Fibroblast of gingiva (primary cell): ENCODE data around the gene CHTOP.
"Not testable (repeated sequence)": the region's sequence is repeated elsewhere in the genome, so short reads cannot be mapped to it uniquely, and the experiment has no call there.

Experiments used
- DNase-seq: peaks from one replicate; pipeline ENCODE4 v3.0.0-alpha.2; 2011; ENCODE audit warnings: low read depth

CHTOP gene

DNA sequence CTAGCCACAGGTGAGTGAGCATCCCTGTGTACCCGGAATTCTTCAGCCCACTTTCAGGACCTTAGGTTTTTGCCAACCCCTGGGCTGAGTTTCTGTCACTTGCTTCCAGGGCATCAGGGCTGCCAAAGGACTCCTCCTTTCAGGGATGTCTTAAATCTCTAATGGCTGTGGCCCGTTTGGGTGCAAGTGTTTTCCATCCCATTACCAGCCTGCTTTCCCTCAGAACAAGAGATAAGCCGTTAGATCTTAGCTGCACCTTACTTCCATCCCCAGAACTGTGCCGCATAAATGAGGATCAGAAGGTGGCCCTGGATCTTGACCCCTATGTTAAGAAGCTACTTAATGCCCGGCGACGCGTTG lies 25.3 kb downstream of the CHTOP start:
- DNase-seq: no peak

DNA sequence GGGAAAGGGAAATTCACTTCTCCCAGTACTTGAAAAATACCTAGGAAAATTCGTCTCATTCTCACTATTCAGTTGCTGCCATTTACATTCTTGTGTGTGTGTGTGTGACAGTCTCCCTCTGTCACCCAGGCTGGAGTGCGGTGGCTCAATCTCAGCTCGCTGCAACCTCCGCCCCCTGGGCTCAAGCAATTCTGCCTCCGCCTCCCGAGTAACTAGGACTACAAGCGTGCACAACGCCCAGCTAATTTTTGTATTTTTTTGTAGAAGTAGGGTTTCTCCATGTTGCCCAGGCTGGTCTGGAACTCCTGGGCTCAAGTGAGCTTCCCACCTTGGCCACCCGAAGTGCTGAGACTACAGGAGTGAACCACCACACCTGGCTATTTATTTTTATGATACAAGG lies 25.8 kb downstream of the CHTOP start:
- no peak for DNase-seq

DNA sequence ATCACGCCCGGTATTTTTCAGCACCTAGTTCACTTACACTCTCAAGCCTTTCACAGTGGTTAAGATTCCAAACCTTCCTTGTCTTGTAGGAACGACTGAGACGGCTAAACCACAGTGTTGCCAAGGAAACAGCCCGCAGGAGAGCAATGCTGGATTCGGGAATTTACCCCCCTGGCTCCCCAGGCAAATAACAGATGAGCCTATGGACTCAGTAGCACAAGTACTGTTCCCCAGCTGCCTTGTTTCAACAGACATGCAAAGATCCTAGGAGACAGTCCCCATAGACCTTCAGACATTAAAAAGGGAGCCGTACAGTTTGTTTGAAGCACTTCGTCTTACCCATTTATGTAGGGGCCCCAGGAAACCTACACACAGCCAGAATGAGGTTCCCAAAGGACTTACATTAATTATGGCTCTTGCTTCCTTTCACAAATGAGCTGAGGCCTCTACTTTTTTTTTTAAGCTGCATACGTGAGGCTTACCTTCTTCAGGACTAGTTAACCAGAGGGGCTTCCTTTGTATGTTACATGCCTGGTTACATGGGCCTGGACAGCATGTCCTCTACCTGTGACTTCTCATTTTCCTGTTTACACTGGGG lies 27.3 kb downstream of the CHTOP start:
- DNase-seq: no peak

DNA sequence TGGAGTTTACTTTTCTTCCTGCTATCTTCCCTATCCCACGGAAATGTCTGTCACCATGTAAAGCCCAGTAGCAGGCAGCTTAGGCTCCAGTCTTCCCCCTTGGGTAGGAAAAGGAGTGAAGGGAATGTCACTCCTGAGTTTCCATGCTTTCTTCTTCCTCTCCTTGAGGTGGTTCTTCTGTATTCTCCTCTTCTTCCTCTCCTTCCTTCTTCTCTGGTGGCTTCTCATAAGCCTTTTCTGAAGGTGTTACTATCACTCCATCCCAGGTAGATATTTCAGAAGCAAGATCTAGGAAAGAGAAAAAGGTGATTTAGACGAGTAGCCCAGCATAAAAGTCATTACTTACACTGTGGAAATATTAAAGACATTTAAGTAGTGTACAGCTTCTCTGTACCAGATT lies 28.4 kb downstream of the CHTOP start:
- no peak for DNase-seq

DNA sequence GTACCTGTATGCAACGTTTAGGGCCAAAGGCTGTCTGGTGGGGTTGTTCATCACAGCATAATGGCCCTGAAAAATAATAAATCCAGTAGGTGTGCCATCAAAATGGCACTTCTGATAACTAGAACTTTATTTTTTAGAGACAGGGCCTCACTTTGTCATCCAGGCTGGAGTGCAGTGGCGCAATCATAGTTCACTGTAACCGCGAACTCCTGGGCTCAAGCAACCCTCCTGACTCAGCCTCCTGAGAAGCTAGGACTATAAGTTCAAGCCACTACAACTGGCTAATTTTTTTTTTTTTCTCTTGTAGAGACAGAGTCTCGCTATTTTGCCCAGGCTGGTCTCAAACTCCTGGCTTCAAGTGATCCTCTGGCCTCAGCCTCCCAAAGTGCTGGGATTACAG lies 29.3 kb downstream of the CHTOP start:
- DNase-seq: peak; percentile 51

DNA sequence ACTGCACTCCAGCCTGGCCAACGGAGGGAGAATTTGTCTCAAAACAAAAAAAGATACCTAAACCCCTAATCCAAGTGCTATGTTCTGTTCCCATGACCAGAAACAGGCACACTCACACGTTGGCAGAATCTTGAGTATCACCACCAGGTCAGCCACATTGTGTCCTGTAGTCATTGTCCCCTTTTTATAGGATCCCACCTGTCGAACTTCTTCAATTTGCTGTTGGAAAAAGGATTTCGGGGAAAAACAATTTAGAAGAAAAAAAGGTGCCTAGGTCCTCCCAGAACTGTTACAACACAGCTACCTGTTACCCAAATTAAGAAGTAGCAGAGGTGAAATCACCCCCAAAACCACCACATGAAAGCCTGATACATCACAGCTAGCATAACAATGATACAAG lies 33.6 kb downstream of the CHTOP start:
- DNase-seq: no peak

DNA sequence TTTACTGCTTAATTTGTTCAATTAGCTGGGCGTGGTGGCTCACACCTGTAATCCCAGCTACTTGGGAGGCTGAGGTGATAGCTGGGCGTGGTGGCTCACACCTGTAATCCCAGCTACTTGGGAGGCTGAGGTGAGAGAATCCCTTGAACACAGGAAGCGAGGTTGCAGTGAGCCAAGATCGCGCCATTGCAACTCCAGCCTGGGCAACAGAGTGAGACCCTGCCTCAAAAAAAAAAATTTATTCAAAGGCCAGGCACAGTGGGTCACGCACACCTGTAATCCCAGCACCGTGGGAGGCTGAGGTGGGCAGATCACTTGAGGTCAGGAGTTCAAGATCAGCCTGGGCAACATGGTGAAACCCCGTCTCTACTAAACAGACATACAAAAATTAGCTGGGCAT lies 34.8 kb downstream of the CHTOP start:
- DNase-seq: not testable (repeated sequence)

DNA sequence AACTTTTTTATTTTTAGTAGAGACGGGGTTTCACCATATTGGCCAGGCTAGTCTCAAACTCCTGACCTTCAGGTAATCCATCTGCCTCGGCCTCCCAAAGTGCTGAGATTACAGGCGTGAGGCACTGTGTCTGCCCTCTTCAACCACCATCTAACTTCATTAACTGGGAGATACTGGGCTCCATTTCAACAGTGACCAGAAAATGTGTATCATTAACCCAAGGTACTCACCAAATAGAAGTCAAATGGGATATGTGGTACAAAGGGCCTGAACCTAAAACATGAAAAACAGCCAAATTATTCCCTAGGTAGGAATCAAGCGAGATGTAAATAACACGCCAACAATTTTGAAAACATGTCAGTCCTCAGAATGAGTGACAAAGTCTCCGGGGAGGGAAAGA lies 35.7 kb downstream of the CHTOP start:
- no peak for DNase-seq

DNA sequence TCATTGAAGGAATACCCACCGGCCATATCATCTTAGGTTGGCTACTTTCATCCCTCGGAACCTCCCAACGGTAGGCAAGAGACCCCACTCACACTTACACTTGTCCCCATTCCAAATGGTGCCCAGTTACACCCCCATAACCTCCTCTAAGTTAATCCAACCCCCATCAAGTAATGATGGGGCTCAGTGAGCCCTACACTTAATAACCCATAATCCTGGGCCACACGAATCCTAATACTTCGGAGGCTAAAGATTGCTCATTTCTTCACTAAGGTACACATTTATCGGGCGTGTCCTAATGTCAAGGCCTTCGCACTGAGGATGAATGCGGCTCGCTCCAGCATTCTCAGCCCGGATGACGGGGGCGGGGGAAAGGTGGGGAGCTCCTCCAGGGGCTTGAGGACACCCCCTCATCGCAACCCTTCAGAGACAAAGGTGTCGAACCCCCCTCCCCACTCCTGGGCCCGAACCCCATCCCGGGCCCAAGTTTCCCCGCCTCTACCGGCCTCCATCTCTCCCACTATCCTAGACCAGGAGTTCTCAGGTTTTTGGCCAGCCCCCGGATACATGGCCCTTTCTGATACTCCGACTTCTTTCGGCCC lies 36.5 kb downstream of the CHTOP start:
- no peak for DNase-seq

DNA sequence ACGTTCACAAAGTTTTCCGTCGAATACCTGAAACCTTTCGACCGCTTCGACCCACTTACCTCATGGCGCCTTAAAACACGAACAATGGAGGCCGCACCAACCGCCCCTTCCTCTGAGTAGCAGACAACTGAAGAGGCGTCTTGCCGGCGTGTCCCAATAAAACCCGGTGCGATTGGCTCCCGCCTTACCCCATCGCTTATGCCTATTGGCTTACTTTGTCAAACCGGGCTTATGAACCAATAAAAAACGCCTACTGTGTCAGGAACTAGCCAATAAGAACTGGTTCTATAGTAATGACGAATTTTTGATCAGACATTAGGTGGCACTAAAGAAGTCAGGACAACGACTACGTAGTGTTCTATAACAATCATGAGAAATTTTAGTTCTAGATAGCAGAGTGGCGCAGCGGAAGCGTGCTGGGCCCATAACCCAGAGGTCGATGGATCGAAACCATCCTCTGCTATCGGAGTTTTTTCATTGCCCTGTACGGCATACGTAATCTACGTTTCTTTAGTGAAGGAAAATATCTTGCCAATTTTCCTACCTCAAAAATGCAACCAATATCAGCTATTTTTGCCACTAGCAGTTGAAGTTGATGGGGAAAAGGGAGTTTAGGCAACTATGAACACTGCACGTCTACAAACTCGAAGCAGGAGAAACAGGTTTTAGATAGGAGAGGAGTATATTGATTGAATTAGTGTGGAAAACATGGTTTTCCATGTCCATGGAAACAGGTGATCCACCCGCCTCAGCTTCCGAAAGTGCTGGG lies 37.2 kb downstream of the CHTOP start, which contains the start of gene ILF2:
TSS of gene ILF2 (minus strand) at position 135 of the 769 bp plus-strand sequence. CDS start at position 64, 71 bp downstream.
- DNase-seq: peak; percentile 100

DNA sequence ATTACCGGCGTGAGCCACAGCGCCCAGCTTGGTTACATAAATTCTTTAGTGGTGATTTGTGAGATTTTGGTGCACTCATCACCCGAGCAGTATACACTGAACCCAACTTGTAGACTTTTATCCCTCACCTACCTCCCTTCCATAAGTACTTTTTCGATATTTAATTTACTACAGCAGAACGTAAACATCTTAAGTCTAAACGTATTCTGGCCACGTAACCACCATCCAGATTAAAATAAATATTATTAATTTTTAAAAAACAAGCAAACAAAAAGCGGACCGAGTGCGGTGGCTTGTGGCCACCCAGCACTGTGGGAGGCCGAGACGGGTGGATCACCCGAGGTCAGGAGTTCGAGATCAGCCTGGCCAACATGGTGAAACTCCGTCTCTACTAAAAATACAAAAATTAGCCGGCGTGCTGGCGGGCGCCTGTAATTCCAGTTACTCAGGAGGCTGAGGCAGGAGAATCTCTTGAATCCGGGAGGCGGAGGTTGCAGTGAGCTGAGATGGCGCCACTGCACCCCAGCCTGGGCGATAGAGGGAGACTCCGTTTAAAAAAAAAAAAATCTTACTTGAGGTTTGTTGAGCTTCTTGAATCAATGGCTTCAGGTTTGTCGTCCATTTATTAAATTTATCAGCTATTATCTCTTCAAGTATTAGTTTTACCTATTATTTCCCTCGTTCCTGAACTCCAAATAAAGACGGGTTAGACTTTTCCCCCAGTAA lies 37.9 kb downstream of the CHTOP start:
- not testable (repeated sequence) for DNase-seq

DNA sequence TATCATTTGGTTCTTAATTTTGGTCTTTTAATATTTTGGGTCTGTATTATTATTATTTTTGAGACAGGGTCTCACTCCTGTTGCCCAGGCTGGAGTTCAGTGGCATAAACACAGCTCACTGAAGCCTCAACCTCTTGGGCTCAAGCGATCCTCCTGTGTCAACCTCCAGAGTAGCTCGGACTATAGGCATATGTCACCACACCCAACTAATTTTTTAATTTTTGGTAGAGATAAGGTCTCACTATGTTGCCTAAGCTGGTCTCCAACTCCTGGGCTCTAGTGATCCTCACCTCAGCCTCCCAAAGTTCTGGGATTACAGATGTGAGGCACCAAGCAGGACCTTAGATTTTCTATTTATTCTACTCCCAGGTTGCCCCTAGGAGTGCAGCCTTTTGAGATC lies 39.6 kb downstream of the CHTOP start:
- no peak for DNase-seq

DNA sequence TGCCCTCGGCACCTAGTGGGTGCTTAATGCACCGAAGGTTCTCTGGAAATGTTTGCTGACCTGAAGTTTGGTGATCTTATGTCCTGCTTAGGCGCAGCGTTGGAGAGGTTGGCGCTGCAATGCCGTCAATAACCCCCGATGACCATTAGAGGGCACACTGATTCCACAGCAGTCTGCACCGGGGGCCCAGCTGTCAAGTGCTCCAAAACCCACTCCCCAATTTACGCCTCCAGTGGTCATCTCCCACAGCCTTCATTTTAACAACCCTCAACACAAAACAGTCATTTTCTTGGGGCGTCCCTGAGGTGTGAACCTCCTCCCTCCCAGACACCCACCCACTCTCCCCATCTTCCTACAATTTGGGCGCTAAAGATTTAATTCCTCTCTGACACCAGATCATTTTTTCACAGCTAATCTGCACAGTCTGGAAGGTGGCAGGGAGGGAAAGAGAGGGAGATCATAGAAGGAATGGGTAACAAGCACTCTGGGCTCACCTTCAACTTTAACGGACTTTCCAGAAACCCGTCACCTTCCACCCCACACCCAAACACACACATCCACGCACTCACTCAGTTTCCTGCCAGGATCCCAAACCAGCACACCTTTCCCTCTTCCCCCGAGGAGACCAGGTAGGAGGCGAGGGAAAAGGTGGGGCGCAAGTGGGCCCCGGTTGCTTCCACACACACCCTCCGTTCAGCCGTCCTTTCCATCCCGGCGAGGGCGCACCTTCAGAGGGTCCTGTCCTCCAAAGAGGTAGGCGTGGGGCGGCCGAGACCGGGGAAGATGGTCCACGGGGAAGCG lies 44.1 kb downstream of the CHTOP start:
- peak; percentile 37 for DNase-seq

DNA sequence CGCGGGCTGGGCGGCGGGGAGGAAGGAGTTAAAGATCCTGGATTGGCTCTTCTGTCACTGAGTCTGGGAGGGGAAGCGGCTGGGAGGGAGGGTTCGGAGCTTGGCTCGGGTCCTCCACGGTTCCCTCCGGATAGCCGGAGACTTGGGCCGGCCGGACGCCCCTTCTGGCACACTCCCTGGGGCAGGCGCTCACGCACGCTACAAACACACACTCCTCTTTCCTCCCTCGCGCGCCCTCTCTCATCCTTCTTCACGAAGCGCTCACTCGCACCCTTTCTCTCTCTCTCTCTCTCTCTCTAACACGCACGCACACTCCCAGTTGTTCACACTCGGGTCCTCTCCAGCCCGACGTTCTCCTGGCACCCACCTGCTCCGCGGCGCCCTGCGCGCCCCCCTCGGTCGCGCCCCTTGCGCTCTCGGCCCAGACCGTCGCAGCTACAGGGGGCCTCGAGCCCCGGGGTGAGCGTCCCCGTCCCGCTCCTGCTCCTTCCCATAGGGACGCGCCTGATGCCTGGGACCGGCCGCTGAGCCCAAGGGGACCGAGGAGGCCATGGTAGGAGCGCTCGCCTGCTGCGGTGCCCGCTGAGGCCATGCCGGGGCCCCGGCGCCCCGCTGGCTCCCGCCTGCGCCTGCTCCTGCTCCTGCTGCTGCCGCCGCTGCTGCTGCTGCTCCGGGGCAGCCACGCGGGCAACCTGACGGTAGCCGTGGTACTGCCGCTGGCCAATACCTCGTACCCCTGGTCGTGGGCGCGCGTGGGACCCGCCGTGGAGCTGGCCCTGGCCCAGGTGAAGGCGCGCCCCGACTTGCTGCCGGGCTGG lies 44.9 kb downstream of the CHTOP start, which contains the start of gene NPR1:
TSS of gene NPR1 (plus strand) at position 170 of the 818 bp plus-strand sequence. CDS start at position 591, 421 bp downstream.
- peak; percentile 15 for DNase-seq

DNA sequence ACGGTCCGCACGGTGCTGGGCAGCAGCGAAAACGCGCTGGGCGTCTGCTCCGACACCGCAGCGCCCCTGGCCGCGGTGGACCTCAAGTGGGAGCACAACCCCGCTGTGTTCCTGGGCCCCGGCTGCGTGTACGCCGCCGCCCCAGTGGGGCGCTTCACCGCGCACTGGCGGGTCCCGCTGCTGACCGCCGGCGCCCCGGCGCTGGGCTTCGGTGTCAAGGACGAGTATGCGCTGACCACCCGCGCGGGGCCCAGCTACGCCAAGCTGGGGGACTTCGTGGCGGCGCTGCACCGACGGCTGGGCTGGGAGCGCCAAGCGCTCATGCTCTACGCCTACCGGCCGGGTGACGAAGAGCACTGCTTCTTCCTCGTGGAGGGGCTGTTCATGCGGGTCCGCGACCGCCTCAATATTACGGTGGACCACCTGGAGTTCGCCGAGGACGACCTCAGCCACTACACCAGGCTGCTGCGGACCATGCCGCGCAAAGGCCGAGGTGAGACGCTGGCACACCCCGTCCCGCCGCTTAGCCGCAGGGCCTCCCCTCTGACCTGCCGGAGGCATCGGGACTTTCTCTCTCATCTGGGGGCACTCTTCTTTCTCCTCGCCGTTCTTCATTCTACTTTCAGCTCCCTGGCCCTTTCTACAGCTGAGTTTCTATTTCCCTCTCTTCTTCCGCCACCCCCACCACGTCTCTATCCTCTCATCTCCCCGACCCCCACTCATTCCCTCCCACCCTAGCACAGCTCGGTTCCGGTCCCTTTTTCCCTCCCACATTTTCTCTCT lies 45.7 kb downstream of the CHTOP start:
- DNase-seq: no peak

DNA sequence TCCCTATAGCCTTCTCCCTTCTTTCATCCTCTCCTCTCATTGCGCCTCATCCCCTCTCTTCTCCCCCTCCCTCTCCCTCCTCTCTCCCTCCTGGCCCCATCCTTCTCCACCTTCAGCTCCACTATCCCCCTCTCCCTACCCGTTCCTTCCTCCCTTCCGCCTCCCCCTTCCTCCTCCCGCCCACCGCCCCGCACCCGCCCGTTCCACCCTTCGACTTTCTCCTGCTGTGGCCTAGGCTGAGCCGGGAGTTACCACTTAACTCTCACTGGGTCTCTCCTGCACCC lies 46.2 kb downstream of the CHTOP start:
- DNase-seq: no peak

DNA sequence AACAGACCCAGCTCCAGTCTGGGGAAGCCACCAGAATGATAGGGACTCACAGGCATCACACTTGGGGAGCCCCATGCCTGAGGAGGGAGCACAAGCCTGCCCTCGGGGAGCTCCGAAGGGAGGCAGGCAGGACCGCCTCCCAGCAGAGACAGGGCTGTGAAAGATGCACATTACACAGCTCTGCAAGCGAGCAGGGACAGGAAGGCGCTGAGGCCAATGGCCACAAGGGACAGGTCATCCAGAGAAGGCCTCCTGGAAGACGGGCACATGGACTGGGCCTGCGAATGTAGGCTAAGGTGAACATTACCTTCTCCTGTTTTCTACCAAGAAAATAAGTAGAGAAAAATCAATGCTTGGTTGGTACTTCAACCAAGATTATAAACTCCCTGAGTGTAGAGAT lies 48.9 kb downstream of the CHTOP start:
- no peak for DNase-seq

DNA sequence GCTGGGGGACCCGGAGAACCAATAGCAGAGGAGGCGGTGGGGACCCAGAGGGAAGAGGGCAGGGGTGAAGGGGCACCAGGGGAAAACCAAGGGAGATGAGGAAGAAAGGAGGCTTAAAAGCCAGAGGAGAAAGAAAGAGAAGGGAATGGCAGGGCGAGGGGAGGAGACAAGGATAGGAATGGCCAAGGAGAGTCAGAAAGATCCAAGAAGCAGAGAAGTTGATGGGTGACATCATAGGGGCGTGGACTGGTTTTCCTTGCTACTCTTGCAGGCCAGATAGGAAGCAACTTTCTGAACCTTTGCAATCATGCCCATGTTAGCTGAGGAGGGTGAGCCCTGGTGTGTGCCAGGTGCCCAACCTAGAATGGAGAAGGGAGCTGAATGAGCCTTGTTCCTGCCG lies 50.0 kb downstream of the CHTOP start:
- DNase-seq: no peak

DNA sequence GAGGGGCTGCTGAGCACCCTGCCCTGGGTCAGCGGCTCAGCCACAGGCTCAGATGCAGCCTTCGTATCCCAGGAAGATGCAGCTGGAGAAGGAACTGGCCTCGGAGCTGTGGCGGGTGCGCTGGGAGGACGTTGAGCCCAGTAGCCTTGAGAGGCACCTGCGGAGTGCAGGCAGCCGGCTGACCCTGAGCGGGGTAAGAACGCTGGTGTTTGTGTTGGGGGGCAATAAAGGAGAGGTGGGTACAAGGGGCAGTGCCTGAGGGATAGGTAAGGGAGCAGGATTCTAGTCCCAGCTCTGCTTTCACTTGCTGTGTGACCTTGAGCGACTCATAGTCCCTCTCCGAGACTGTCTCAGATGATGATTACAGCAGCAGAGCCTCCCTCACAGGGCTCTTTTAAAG lies 51.0 kb downstream of the CHTOP start:
- no peak for DNase-seq
